ENCODE results near the gene RXFP4. TPM values are rescaled to one million over a fixed set of nuclear protein-coding genes. Genes with fewer than 3 reads are reported as not detected.

The RXFP4 gene
- polyA plus RNA-seq, 3 donors, result 0.08 TPM; not detected in 2

DNA sequence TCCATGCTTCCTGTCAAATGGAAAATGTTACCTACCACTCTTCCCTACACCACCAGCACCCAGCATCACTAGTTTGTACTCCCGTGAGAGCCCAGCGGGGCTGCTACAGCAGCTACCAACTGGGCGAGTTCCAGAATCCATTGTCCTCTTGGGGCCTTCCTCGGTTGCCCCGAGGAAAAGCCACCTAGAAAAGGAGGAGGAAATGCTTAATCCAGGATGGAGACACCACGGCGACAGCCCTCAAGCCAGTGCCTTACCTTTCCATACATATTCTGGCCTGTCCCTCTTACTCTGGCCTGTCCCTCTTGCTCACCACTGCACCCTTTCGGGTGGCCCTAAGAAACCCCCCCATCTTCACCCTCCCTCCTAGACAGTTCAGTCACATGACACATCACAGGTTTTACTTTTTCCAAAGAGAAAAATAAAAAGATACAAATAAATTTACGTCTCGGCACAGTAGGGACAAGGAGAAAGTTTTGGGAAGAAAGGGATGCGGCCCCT is 30.8 kb upstream of the RXFP4 start:
- H3K9me3 Mint-ChIP-seq, result no peaks in the 10 kb centered on the region
- intact Hi-C loops (cut with micrococcal nuclease), result loop anchor here in 1 of 2 donors (1.0 to 2.0 kb wide), 2 partner anchors 24 to 52 kb away; partner anchors contain the start of genes KHDC4 and SYT11
- H2AFZ ChIP-seq (ENCODE audit: insufficient read depth, low read depth, low read length, poor library complexity, severe bottlenecking), result no peak overlapping the region

DNA sequence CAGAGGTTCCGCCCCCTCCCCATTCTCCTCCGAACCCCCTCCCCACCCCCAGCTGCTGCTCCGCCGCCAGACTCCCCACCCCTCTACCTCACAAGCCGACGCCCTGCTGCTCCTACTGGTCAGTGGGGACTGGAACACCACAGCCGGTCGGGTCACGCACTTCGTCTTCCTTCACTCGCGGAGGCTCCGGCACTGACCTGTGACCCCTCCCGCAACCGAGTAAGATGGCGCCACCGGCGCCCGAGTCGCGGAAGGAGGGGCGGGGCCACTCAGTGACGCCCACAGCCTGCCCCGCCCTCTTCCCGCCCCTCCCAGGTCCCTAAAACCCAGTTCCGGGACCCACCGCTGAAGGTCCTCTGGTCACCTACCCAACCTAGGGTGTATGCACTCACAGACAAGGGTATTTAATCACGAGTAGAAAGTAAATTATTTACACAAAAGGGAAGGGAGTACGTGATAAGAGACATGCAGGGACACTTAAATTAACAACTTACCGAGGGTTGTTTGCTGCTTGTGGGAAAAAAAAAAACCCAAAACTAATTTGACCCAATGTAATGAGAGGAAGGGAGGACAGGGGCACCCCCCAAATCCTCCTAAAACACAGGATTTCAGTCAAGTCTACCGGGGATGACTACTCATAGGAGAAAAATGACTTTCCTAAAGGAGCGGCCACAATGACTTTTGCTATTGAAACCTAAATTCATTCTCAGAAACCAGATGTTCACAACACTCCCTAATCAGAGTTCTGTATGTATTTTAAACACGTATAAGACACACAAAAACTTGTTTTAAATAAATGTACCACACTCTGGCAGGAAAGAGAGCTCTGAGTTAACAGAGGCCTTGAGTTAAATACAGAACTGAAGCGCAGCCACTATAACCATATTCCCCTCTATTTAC is 30.0 kb upstream of the RXFP4 start, which contains the start of gene RIT1:
RIT1 (minus strand) TSS at position 194 of the 900 bp plus-strand sequence. CDS start 588 bp downstream, outside the sequence.
- H3K4me1 ChIP-seq (ENCODE audit: control insufficient read depth in 1 of 2, insufficient read depth in 2 of 2, low read length in 2 of 2), result peaks cover 24 to 27% of the 10 kb centered on the region in 2 donors
- peak within 1 kb of the TSS; percentile 94 to 96 for H3K4me3 Mint-ChIP-seq
- peak within 1 kb of the TSS; percentile 95 to 96 for H3K27ac ChIP-seq (ENCODE audit: low read depth in 1 of 2, low read length in 2 of 2)
- peak within 1 kb of the TSS; percentile 99 for H3K4me2 ChIP-seq (replicated peaks; ENCODE audit: extremely low read depth, low read length, poor library complexity, severe bottlenecking)
- H3K79me2 ChIP-seq (ENCODE audit: insufficient read depth, low read length), result peaks cover 46% of the 10 kb centered on the region
- H3K27ac Mint-ChIP-seq, result peak within 1 kb of the TSS; percentile 95 to 99 (median 98)
- H3K9me3 Mint-ChIP-seq, result no peaks in the 10 kb centered on the region
- no peaks in the 10 kb centered on the region for H3K27me3 ChIP-seq (ENCODE audit: control insufficient read depth in 2 of 2, insufficient read depth in 2 of 2, low read length in 2 of 2)
- no peaks in the 10 kb centered on the region for H3K27me3 Mint-ChIP-seq (ENCODE audit: low read depth in 3 of 3)
- peaks cover 26% of the 10 kb centered on the region for H4K20me1 ChIP-seq (ENCODE audit: insufficient read depth, low read length)
- H3K4me1 Mint-ChIP-seq, result peaks cover 21% of the 10 kb centered on the region
- peak within 1 kb of the TSS; percentile 83 for H3K9ac ChIP-seq (ENCODE audit: insufficient read depth, low read length, poor library complexity, severe bottlenecking)
- intact Hi-C loops (cut with micrococcal nuclease), result loop anchor here in 1 of 2 donors (1.0 to 2.0 kb wide), 2 partner anchors 23 to 53 kb away; partner anchors contain the start of genes KHDC4 and SYT11
- peak; percentile 91 to 93 (median 93) for DNase-seq
- no peaks in the 10 kb centered on the region for H3K9me3 ChIP-seq (replicated peaks in 1 of 2; ENCODE audit: control insufficient read depth in 1 of 2, insufficient read depth in 1 of 2, low read length in 2 of 2)
- H2AFZ ChIP-seq (ENCODE audit: insufficient read depth, low read depth, low read length, poor library complexity, severe bottlenecking), result peak within 1 kb of the TSS; percentile 57
- TF ChIP-seq, protein P1, sequence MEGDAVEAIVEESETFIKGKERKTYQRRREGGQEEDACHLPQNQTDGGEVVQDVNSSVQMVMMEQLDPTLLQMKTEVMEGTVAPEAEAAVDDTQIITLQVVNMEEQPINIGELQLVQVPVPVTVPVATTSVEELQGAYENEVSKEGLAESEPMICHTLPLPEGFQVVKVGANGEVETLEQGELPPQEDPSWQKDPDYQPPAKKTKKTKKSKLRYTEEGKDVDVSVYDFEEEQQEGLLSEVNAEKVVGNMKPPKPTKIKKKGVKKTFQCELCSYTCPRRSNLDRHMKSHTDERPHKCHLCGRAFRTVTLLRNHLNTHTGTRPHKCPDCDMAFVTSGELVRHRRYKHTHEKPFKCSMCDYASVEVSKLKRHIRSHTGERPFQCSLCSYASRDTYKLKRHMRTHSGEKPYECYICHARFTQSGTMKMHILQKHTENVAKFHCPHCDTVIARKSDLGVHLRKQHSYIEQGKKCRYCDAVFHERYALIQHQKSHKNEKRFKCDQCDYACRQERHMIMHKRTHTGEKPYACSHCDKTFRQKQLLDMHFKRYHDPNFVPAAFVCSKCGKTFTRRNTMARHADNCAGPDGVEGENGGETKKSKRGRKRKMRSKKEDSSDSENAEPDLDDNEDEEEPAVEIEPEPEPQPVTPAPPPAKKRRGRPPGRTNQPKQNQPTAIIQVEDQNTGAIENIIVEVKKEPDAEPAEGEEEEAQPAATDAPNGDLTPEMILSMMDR (IDR thresholded peaks at IDR 0.05), result no peak
- H3K4me3 ChIP-seq (replicated peaks in 1 of 3; ENCODE audit: low read depth in 2 of 3, low read length in 3 of 3), result peak within 1 kb of the TSS; percentile 89 to 99 (median 95)
- H3K36me3 ChIP-seq (replicated peaks in 1 of 2; ENCODE audit: control insufficient read depth in 1 of 2, insufficient read depth in 2 of 2, low read length in 2 of 2), result peaks cover 55 to 77% of the 10 kb centered on the region in 2 donors
- 4% methylated on average over 23 of the region's 34 CpGs for WGBS (ENCODE audit: insufficient coverage)
- H3K36me3 Mint-ChIP-seq, result peaks cover 55 to 76% of the 10 kb centered on the region in 2 donors

More for the DNA sequence above, 30.8 kb upstream of the RXFP4 start:
- no peaks in the 10 kb centered on the region for H3K9me3 ChIP-seq (replicated peaks in 1 of 2; ENCODE audit: control insufficient read depth in 1 of 2, insufficient read depth in 1 of 2, low read length in 2 of 2)
- H3K4me1 ChIP-seq (ENCODE audit: control insufficient read depth in 1 of 2, insufficient read depth in 2 of 2, low read length in 2 of 2), result peaks cover 24 to 27% of the 10 kb centered on the region in 2 donors
- H3K4me3 ChIP-seq (replicated peaks in 1 of 3; ENCODE audit: low read depth in 2 of 3, low read length in 3 of 3), result peak overlapping the region; percentile 89 to 99 (median 95)
- peaks cover 53 to 77% of the 10 kb centered on the region in 2 donors for H3K36me3 ChIP-seq (replicated peaks in 1 of 2; ENCODE audit: control insufficient read depth in 1 of 2, insufficient read depth in 2 of 2, low read length in 2 of 2)
- H3K27me3 ChIP-seq (ENCODE audit: control insufficient read depth in 2 of 2, insufficient read depth in 2 of 2, low read length in 2 of 2), result no peaks in the 10 kb centered on the region
- peaks cover 47% of the 10 kb centered on the region for H3K79me2 ChIP-seq (ENCODE audit: insufficient read depth, low read length)
- H4K20me1 ChIP-seq (ENCODE audit: insufficient read depth, low read length), result peaks cover 31% of the 10 kb centered on the region
- H3K27ac ChIP-seq (ENCODE audit: low read depth in 1 of 2, low read length in 2 of 2), result peak overlapping the region; percentile 95 to 96
- peak; percentile 6 to 54 (median 25) for DNase-seq
- peak overlapping the region; percentile 83 for H3K9ac ChIP-seq (ENCODE audit: insufficient read depth, low read length, poor library complexity, severe bottlenecking)
- Mint-ChIP-seq H3K27me3 (ENCODE audit: low read depth in 3 of 3) (no peaks in the 10 kb centered on the region), H3K4me1 (peaks cover 21% of the 10 kb centered on the region), H3K36me3 (peaks cover 52 to 77% of the 10 kb centered on the region in 2 donors), H3K4me3 (peak overlapping the region; percentile 94 to 96), H3K27ac (peak overlapping the region; percentile 95 to 99 (median 98))
- H3K4me2 ChIP-seq (replicated peaks; ENCODE audit: extremely low read depth, low read length, poor library complexity, severe bottlenecking), result peak overlapping the region; percentile 99
- 20% methylated on average over 6 of the region's 11 CpGs for WGBS (ENCODE audit: insufficient coverage)
- TF ChIP-seq, protein P1 (IDR thresholded peaks at IDR 0.05), result no peak

Data from CD14-positive monocyte (primary cell).